Measurements from ENCODE around the gene DNAJC5.
A peak's percentile ranks its signal among the peaks of the same experiment; 100 is the strongest.
"Not testable (repeated sequence)": the region's sequence is repeated elsewhere in the genome, so short reads cannot be mapped to it uniquely, and the experiment has no call there.

DNAJC5 gene

DNA sequence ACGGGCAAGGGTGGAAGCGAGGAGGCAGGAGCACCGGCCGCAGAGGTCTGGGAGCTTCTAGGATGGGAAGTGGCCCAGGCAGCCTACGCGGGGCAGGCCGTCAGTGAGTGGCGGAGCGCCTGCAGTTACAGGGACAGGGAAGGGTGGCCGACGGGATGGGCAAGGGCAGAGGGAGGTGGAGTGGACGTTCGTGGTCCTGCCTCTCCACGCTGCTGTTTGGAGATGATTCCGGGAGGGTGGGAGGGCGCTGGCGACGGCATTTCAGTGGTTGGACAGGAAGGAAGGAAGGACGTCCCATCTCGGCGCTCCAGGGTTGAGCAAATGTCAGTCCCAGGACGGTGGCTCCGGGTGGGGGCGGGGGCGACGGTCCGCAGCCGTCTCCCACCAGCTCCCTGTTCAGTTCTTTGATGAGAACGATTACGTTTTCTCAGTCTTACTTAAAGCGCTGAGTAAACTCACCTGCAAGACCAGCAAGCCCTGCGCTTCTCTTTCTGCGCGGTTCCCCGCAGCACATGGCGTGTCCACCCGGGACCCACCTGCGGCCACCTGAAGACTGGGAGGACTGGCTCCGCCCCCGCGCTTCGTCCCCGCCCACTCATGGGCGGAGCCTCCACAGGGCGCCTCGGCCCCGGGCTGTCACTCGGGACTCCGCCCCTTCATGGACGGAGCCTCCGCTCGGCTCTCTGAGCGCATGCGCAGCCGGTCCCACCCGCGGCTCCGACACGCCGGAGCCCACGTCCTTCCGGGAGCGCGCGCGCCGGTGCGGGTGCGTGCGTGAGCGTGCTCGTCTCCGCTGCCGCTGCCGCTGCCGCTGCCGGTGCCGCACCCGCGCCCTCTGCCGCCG, at the start of gene DNAJC5:
Gene DNAJC5 (plus strand): TSS at position 769 of the 844 bp plus-strand sequence. CDS start 33,220 bp downstream, outside the sequence.
- peak; percentile 96 to 99 (median 98) for DNase-seq

DNA sequence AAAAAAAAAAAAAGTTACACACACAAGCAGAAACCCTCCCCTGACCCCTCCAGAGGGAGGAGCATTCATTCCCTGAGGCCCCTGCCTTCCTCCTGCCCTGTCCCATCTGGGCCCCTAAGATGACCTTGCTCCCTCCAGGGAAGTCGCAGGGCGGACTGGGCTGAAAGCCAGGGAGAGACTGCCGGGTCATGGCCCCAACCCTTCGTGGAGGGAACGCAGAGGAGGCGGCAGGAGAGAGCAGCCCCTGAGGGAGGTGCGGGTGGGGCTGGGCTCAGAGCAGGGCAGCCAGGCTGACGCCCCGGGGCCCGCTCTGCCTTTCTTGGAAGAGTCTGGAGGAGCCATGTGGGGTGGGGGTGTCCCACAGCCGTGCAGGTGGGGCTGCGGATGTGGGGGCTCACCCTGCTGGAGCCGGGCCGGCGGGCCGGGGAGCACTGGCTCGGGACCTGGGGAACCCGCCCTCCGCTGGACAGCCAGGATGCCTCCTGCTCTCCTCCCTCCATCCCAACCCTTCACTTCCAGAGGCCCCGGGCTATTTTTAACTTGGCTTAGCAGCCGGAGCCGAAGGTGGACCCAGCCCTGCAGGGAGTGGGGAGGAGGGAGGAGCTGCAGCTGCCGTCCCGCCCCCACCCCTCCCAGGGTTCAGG, 48.7 kb upstream of the DNAJC5 start:
- peak in 2 of 3 experiments; percentile 49 to 60 for DNase-seq

DNA sequence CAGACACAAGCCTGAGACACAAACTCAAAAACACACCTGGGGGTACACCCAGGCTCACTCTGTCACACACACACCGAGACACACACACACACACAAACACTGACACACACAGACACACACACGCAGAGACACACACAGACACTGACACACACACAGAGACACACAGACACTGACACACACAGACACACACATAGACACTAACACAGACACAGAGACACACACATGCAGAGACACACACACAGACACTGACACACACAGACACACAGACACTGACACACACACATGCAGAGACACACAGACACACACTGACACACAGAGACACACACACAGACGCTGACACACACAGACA, 48.1 kb upstream of the DNAJC5 start:
- DNase-seq: no peak

DNA sequence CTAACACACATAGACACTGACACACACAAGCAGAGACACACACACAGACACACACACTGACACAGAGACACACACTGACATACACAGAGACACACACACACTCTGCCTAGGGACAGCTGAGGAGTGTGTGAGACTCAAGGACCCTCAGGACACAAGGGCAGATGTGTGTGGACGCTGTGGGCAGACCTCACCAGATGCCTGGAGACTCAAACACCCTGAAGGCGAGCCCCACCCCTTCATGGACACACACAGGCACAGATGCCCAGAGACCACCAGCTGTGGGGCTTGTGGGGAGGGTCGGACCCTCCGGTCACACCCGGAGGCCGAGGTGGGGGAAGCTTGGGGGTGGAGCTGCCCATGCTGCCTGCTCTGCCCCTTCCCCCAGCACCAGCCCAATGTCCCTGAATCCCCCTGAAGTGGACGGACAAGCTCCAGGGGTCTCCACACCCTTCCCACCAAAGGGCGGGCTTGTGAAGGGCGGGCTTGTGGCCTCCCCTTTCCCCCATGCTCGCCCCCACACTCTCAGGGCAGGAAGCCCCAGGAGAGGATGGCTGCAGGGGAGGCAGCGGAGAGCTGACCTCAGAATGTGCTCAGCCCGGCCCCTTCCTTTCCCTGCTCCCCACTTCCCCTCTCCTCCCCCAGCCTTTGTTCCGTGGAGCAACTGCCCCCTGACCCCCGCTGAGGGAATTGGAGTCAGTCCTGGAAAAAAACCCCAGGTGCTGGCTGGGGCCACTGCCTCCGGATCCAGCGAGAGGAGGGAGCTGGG, 47.5 kb upstream of the DNAJC5 start:
- no peak for DNase-seq

DNA sequence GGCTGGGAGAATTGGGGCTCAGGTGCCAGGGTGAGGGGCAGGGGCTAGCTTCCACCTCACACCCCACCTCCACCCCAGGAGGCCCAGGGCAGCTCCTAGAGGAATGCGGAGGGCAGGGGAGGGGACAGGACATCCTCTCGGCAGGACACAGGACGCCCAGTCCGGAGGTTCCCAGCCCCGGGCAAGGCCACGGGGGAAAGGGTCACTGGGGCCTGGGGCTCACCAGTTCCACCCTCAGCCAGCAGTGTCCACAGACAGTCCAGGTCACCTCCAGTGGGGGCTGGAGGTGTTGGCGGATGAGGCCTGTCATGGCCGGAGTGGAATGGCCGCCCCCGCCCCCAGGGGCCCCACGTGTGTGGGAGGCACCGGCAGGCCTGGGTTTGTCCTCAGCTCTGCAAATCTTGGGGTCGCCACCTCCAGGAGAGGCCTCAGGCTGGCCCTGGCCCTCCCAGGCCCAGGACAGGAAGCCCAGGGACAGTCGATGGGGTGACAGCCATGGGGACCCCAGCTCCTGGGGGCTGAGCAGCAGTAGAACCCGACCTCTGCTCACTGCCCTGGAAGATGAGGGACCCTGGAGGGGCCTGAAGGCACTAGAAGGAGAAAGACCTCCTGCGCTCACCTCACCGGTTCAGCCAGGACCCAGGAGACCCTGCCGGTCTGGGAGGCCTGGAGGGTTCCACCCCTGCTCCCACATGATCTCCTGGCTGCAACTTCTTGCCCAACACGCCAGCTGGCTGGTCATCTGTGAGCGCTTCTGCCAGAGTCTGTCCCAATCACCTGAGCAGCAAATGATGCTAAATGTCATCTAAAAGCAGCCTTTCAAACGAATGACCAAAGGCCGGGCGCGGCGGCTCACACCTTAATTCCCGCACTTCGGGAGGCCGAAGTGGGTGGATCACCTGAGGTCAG, 46.7 kb upstream of the DNAJC5 start:
- no peak for DNase-seq

DNA sequence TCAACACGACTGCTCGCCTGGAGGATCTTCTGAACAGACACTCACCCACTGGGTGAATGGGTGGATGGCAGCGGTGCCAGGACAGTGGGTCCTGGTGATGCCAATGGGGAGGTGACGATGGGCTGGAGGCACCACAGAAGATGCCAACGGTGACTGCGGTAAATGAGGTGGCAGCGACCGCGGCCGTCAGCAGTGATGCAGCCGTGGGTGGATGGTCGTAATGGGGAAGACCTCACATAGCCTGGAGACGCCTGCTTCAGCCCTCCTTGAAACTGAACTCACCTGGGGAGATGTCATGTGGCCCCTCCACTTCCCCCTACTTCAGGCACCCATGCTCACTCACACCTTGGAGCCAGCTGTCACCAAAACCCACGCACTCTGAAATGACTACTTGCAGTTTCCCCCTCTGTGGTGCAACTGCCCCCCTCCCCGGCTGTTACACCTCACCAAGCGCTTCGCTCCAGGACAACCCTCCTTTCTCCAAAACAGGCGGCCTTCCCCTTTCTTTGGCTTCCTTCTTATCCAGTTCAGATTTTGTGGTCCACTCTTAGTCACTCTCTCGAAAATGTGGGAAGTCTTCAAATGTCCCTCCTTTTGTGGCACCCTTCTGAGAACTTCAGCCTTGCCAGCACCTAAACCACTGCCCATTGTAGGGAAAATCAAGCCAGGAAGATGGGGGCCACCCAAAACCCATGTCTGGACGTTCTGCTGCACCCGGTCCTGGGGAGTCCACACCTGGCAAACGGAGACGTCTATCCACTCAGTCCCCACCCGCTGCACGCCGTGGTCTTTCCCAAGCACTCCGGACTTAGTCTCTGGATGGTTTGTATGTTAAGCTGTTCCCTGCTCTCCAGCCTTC, 44.0 kb upstream of the DNAJC5 start:
- no peak for DNase-seq

DNA sequence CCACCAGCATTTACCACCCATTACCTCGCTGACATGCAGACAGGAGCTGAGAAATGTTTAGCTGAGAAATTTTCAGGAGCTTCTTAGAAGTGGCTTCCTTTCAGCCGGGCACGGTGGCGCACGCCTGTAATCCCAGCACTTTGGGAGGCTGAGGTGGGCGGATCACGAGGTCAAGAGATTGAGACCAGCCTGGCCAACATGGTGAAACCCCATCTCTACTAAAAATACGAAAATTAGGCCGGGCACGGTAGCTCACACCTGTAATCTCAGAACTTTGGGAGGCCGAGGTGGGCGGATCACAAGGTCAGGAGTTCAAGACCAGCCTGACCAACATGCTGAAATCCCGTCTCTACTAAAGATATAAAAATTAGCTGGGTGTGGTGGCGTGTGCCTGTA, 43.4 kb upstream of the DNAJC5 start:
- not testable (repeated sequence) for DNase-seq

GRCh38 chr20:63853733-63854068, 41.2 kb upstream of the DNAJC5 start:
- DNase-seq: not testable (repeated sequence)

DNA sequence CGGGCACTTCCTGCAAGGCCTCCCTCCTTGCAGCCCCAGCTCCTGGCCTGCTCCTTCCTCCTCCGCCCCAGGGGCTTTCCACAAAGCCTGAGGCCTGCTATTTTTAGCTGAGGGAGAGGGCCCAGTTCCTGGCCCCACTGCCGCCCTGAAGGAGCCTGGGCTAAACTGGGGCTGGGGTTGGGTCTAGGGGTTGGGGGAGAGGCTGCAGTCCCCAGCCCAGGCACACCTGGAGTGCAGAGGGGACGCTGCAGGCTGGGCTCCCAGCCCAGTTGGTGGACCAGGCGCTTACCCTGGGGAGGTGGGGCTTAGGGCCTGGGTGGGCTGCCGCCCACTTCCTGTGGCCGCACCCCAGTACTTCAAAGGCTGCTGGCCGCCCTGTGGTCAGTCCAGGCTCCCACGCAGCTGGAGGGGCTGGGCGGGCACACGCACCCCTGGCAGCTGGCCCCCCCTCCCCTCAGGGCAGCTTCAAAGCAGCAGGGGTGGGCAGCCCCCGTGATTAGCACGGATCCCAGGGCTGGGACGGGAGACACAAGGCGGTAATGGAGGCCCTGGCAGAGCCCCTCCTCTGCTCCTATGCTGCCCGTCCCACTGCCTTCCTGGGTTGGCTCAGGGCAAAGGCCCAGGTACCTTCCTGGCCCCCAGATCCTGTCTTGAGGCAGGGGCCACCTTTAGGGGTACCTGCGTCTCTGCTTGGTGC, 40.7 kb upstream of the DNAJC5 start:
- DNase-seq: peak in 1 of 3 experiments; percentile 21

DNA sequence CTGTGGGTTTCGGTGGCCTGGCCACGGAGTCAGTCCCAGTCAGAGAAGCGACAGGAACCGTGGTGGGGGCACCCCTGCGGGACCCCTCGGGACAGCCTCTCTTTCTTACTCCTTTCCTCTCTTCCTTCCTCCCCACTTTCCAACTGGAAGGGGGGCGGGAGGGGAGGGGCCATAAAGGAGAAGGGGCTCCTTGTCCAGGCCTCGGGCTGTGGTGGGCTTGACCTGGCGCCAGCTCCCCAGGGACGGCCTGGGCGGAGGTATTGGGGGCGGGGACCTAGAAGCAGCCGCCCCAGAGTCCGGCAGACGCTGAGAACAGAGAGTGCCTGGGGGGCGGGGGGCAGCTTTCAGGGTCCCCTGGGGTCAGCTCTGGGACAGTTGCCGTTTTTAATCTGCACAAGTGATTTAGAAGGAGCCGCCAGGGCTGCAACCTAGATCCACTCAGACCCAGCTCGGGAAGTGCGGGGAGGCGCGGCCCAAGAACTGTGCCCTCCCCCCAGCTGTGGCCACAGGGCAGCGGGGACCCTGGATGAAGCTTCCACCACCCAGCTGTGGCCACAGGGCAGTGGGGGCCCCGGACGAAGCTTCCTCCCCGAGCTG, 40.1 kb upstream of the DNAJC5 start:
- DNase-seq: peak in 2 of 3 experiments; percentile 26 to 45

DNA sequence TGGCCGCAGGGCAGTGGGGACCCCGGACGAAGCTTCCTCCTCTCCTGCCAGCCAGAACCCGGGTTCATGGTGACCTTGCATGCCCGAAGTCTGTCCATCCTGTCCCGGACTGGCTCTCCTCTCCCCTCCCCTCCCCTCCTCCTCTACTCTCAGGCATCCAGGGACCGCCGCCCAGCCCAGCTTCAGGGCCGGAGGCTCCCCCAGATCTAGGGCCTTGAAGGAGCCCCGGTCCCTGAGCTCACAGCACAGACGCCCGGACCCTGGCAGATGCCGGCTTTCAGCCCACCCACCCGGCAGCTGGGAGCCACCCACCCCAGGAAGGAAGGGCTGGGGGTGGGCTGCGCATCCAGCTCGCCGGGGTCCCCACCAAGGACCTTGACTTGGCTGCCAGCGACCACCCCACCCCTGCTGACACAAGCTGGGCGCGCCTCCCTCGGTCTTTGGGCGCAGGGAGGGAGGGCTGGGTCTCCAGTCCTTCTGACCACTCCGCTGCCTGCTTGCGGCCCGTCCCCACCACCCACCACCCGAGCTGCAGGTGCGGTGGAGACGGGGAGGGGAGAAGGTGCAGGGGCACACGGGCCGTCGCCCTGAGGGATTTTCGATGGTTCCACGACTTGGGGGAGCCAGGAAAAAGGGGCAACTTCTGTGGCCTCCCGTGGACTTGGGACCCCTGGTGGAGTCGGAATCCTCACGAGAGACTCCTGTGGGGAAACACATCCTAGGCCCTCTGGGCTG, 39.4 kb upstream of the DNAJC5 start:
- DNase-seq: peak in 2 of 3 experiments; percentile 20 to 23

DNA sequence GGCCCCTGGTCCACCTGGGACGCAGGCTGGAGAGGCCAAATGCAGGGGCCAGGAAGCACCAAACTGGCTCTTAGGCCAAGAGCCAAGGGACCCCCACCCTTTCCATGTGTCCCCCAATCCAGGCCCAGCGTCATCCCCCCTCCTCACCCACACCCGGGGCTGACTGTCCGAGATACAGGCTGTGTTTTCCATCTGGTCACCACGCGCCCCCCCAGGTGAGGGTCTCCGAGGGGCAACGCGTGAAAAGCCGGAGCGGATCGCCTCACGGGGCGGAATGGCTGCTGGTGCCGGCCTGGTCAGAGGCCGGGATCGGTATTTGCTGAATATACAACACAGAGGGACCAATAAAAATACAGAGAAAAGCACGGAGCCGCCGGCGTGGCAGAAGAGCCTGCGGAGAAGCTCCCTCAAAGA, 38.8 kb upstream of the DNAJC5 start:
- DNase-seq: no peak

DNA sequence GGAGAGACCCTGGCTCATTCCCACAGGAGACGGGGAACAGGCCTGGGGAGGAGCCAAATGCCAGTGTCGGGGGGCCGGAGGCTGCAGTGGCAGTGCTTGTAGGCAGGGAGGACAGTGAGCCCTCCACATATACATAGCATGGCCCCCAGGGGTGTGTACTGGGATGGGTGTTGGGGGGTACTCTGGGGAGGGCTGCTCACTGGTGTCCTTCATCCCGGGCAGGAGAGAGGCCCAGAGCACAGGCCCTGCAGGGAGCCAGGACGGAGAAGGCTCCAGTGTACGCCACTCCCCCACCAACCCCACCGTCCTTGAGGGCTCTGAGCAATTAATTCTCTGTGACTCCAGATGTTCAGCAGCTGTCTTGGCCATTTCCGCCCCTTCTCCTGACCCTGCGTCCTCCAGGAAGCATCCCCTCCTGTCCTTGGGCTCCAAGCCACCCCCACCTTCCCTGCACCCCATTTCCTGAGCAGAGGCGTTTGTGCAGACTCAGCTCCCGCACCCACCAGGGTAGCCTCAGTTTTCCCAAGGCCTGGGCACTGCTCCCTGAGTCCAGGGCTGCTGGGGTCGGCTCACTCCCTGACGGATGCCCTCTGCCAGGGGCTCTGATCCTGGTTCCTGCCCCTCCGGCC, 37.0 kb upstream of the DNAJC5 start:
- peak in 1 of 3 experiments; percentile 53 for DNase-seq

DNA sequence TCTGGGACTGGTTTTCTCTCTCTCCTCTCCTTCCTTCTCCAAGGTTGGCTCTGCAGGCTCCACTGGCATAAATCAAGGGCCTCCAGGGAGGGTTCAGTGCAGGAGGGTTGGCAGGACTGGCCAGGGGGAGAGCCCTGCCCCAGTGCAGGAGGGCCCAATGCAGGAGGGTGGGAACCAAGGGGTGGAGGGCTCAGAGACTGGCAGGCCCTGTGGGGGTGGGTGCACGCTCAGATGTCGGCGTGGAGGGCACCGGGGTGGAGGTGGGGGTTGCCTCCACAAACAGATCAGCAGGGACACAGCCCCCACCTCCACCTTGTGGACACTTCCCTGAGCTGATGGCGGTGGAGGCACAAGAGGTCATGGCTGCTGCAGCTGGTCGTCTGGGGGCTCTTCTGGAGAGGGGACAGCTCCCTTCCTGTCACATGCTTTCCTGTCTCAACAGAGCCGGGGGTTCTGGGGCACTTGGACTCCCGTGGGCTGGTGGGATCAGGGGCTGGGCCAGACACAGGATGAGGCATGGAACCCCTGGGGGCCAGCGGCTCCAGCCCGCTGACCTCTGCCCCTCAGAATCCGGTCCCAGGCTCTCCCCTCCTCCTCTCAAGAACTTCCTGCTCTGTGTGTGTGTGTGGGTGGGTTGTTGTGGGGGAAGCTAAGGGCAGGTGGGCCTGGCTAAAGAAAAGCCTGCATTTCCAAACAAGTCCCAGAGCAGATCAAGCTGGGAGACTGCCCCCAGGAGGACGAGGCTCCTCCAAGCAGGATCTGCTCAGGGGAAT, 36.3 kb upstream of the DNAJC5 start:
- peak in 1 of 3 experiments; percentile 56 for DNase-seq

DNA sequence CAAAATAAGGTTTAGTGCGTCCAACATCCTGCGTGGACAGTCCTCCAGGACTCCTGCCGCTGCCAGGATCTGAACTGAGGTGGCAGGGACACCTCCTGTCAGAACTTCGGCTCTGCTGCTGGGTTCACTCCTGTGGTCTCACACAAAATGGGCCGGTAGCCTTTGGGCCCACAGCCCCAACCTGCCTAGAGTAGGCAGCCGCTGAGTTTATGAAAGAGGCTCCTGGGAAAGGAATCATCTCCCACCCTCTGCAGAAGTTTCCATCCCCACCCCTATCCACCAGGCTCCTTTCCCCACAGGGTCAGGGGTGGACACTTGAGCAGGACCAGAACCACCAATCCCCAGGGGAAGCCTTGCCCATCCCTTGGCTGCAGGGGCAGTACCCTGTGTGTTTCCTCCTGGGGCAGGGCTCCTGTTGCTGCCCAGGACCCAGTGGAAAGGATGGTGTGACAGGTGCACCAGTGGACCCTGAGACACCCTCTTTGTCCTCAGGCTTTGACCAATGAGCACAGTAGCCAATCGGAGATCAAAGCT, 35.7 kb upstream of the DNAJC5 start:
- no peak for DNase-seq

DNA sequence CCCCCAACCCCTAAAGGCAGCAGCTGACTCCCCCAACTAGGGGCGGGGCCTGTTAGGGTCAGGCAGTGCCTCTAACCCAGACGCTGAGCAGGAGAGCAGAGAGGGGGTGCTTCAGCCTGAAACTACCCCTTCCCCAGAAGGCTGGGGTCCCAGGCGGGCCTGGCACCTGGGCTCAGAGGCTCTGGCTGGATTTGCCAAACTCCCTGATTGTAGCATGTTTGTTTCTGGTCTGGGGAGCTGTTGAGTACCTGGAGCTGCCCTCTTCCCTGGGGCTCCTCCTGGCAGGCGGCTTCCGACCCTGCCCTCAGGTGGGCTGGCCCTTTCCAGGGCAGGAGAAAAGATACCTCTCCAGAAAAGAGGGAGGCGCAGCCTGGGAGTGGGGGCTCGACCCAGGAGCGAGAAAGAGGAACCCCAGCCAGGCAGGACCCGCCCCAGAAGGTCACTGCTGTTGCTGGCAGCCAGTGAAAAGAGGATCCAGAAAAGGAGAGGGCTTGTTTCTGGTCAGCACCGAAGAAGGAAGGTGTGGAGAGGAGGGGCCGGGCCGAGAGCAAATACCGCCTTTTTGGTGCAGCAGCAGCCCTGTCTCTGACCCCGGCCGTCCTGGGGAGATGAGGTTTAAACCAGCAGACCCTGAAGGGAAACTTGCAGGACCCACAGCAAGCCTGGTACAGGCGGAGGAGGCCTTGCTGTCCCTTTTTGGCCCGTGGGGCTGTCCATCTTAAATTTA, 34.4 kb upstream of the DNAJC5 start:
- no peak for DNase-seq

DNA sequence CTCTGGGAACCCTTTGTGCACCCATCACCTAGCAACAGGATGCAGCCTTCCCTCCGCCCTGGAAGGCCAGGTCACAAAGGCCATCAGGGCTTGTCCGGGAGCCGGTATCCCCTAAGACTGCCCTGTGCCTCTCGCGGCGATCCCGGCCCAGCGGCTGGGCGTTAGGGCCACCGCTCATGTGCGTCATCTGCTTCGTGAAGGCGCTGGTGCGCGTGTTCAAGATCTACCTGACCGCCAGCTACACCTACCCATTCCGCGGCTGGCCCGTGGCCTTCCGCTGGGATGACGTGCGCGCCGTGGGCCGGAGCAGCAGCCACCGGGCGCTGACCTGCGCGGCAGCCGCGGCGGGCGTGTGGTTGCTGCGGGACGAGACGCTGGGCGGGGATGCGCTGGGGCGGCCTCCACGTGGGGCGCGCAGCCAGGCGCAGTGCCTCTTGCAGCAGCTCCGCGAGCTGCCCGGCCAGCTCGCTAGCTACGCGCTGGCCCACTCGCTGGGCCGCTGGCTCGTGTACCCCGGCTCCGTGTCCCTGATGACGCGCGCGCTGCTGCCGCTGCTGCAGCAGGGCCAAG, 33.5 kb upstream of the DNAJC5 start, which contains the start of gene ABHD16B:
Gene ABHD16B (plus strand): TSS at position 134 of the 570 bp plus-strand sequence. CDS start 43 bp downstream, at position 177.
- no peak for DNase-seq
